DND-41 (cell line): ENCODE measurements around the gene MPPE1.
A peak's percentile ranks its signal among the peaks of the same experiment; 100 is the strongest.

Source experiments
- ATAC-seq: fragments of 200-7000 bp; cut with Tn5 transposase; 3 replicates; pipeline ENCODE4 v1.9.1; 2021; ENCODE audit warnings: low read depth; ENCODE audit not compliant: insufficient read depth
- DNase-seq: peaks from one replicate; pipeline ENCODE4 v3.0.0-alpha.2; 2020
- H2AFZ ChIP-seq: 2 replicates; pipeline ENCODE4 v1.6.0; 2012; ENCODE audit warnings: low read depth, low read length
- H3K27ac ChIP-seq: 2 replicates; pipeline ENCODE4 v1.5.1; 2012; ENCODE audit warnings: low read length, inconsistent platforms
- H3K27me3 ChIP-seq: fragments of 200-600 bp; sonication (generic); 2 replicates; pipeline ENCODE4 v1.6.0; 2012; ENCODE audit warnings: low read length, mild to moderate bottlenecking, inconsistent platforms; ENCODE audit not compliant: insufficient read depth, poor library complexity
- H3K36me3 ChIP-seq: 2 replicates; pipeline ENCODE4 v1.5.1; 2012; ENCODE audit warnings: low read length, inconsistent platforms; ENCODE audit not compliant: insufficient read depth
- H3K4me1 ChIP-seq: 2 replicates; pipeline ENCODE4 v1.5.1; 2012; ENCODE audit warnings: mild to moderate bottlenecking, low read length; ENCODE audit not compliant: insufficient read depth
- H3K4me2 ChIP-seq: 2 replicates; pipeline ENCODE4 v1.6.0; 2012; ENCODE audit warnings: mild to moderate bottlenecking, moderate library complexity, low read length, inconsistent platforms; ENCODE audit not compliant: insufficient read depth
- H3K4me3 ChIP-seq, 2 experiments: fragments of 200-600 bp in 1 of 2; shearing (Covaris generic) in 1 of 2; 2 replicates each; pipeline ENCODE4 v1.5.1; 2012 to 2016; ENCODE audit warnings: inconsistent platforms in 2 of 2, low read length in 2 of 2, mild to moderate bottlenecking in 2 of 2, low read depth in 1 of 2, moderate library complexity in 1 of 2
- H3K79me2 ChIP-seq: 2 replicates; pipeline ENCODE4 v1.6.0; 2012; ENCODE audit warnings: low read length, inconsistent platforms; ENCODE audit not compliant: insufficient read depth
- H3K9ac ChIP-seq: 2 replicates; pipeline ENCODE4 v1.6.0; 2012; ENCODE audit warnings: low read depth, mild to moderate bottlenecking, inconsistent platforms, low read length, moderate library complexity
- H3K9me3 ChIP-seq: 2 replicates; pipeline ENCODE4 v1.5.1; 2012; ENCODE audit warnings: low read length, moderate library complexity, mild to moderate bottlenecking, inconsistent platforms; ENCODE audit not compliant: insufficient read depth, severe bottlenecking
- H4K20me1 ChIP-seq: 2 replicates; pipeline ENCODE4 v1.6.0; 2012; ENCODE audit warnings: low read length; ENCODE audit not compliant: insufficient read depth
- EZH2 ChIP-seq: IDR thresholded peaks from 3 replicates; pipeline ENCODE4 v1.6.1; 2012; ENCODE audit warnings: borderline replicate concordance, low read depth, mild to moderate bottlenecking, moderate library complexity, low read length, inconsistent platforms; ENCODE audit not compliant: severe bottlenecking
- TF ChIP-seq, protein P1 (sequence below): IDR thresholded peaks from 2 replicates; pipeline ENCODE4 v1.5.1; 2012; ENCODE audit warnings: borderline replicate concordance, low read length, moderate library complexity, mild to moderate bottlenecking; ENCODE audit not compliant: poor library complexity, severe bottlenecking; ENCODE audit errors: extremely low read depth

The MPPE1 gene

GRCh38 chr18:11909591-11910026, 1.5 kb upstream of the MPPE1 start:
- DNase-seq (no peak), ATAC-seq (no peak)
- Histone ChIP-seq H4K20me1 (no peaks in the 10 kb centered on the region), H3K27ac (no peak overlapping the region), H2AFZ (peak overlapping the region; percentile 48), H3K36me3 (peaks cover 13% of the 10 kb centered on the region), H3K4me1 (peaks cover 20% of the 10 kb centered on the region), H3K27me3 (no peaks in the 10 kb centered on the region), H3K79me2 (peaks cover 19% of the 10 kb centered on the region), H3K4me2 (peak overlapping the region; percentile 80), H3K9ac (0 out of 2 replicates have a peak overlapping the region, but pooled peaks have one; percentile 96), H3K4me3 (no peak overlapping the region; a peak in 1 of 4 replicates), H3K9me3 (no peaks in the 10 kb centered on the region)
- TF ChIP-seq, protein P1, sequence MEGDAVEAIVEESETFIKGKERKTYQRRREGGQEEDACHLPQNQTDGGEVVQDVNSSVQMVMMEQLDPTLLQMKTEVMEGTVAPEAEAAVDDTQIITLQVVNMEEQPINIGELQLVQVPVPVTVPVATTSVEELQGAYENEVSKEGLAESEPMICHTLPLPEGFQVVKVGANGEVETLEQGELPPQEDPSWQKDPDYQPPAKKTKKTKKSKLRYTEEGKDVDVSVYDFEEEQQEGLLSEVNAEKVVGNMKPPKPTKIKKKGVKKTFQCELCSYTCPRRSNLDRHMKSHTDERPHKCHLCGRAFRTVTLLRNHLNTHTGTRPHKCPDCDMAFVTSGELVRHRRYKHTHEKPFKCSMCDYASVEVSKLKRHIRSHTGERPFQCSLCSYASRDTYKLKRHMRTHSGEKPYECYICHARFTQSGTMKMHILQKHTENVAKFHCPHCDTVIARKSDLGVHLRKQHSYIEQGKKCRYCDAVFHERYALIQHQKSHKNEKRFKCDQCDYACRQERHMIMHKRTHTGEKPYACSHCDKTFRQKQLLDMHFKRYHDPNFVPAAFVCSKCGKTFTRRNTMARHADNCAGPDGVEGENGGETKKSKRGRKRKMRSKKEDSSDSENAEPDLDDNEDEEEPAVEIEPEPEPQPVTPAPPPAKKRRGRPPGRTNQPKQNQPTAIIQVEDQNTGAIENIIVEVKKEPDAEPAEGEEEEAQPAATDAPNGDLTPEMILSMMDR: no peak
- no peak for TF ChIP-seq EZH2

GRCh38 chr18:11909061-11909455, 941 bp upstream of the MPPE1 start:
- Histone ChIP-seq H3K79me2 (peaks cover 19% of the 10 kb centered on the region), H3K27me3 (no peaks in the 10 kb centered on the region), H3K4me3 (peak overlapping the region; percentile 48 to 71), H3K27ac (peak overlapping the region; percentile 83), H3K36me3 (peaks cover 16% of the 10 kb centered on the region), H3K9ac (peak overlapping the region; percentile 96), H3K4me2 (peak overlapping the region; percentile 80), H3K4me1 (peaks cover 20% of the 10 kb centered on the region), H3K9me3 (no peaks in the 10 kb centered on the region), H2AFZ (peak overlapping the region; percentile 79), H4K20me1 (no peaks in the 10 kb centered on the region)
- TF ChIP-seq EZH2: no peak
- TF ChIP-seq, protein P1: no peak
- ATAC-seq (no peak), DNase-seq (no peak)

DNA sequence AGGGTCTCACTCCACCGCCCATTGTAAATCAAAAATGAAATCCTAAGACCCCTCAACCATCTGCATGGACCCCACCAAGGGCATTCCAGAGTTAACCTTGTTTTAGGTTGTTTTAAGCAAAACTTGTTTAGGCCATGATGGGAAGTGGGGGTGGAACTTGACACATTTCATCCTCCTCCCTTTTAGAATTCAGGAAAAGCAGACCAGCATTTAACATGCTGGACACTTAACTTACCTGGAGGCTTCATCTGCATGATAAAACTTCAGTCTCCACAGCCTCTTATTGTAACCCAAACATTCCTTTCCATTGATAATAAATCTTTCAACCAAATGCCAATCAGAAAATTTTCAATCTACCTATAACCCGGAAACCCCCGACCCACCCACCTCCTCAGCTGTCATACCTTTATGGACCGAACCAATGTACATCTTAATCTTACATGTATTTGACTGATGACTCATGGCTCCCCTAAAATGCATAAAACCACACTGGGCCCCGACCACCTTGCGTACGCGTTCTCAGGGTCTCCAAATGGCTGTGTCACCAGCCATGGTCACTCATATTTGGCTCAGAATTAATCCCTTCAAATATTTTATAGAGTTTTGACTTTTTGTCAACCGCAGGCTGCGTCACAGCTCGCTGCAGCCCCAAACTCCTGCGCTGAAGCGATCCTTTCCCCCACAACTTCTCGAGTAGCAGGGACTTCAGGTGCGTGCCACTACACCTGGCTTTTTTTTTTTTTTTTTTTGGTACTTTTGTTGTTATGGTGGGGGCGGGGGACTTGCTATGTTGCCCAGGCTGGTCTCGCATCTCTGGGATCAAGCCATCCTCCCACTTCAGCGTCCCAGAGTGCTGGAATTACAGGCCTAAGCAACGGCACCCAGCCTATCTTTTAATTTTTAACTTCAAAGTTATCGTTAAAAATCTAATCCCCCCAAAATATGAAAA, 917 bp downstream of the MPPE1 start:
- DNase-seq: no peak
- TF ChIP-seq EZH2: no peak
- TF ChIP-seq, protein P1: no peak
- peaks cover 5% of the 10 kb centered on the region; the same call in 1 of the 2 replicates for H4K20me1 ChIP-seq
- H3K4me3 ChIP-seq: peak overlapping the region; percentile 48 to 71; a peak in 3 of 4 replicates
- ATAC-seq: no peak
- H2AFZ ChIP-seq: peak overlapping the region; percentile 79; the same call in 1 of the 2 replicates
- H3K4me2 ChIP-seq: peak overlapping the region; percentile 80
- no peaks in the 10 kb centered on the region for H3K9me3 ChIP-seq
- peak overlapping the region; percentile 83 for H3K27ac ChIP-seq
- peaks cover 19% of the 10 kb centered on the region for H3K79me2 ChIP-seq
- peaks cover 28% of the 10 kb centered on the region for H3K36me3 ChIP-seq
- H3K9ac ChIP-seq: peak overlapping the region; percentile 96
- peaks cover 20% of the 10 kb centered on the region for H3K4me1 ChIP-seq
- H3K27me3 ChIP-seq: no peaks in the 10 kb centered on the region
